GM21367 (cell line): ENCODE data around the gene NEUROD6.

Source experiments
- ATAC-seq: cut with Tn5 transposase; IDR thresholded peaks from one replicate; pipeline ENCODE4 v1.9.1; 2021; ENCODE audit not compliant: unreplicated experiment

Gene NEUROD6

DNA sequence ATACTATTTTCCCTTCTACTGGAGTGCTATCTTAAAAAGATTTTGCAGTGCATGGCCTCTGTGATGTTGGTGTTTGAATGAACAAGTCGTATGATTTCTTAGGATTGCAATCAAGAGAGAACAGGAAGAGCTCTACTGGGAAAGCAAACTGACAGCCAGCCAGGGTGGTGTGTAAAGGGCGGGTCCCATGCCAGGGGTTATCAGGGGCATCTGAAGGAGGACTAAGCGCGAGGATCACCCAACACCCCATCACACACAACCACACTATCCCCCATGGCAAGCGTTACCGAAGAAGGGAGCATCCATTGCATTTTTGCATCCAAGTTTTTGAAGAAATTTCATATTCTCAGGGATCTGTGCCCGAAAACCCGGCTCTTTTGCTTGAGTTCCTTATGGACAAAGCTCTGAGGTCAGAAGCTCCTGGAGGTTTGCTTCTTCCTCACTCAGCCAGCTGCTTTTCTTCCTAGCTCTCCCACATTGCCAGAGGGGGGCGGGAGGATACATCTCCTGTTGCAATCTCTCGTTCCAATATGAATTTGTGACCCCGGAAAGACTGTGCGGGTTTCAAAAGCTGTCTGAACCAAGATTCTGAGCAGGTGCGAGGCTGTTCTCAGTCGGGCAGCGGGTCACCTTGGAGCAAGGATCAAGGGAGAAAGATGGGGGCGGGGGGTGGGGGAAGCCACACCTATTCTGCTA, 5.2 kb downstream of the NEUROD6 start:
- ATAC-seq: no peak

DNA sequence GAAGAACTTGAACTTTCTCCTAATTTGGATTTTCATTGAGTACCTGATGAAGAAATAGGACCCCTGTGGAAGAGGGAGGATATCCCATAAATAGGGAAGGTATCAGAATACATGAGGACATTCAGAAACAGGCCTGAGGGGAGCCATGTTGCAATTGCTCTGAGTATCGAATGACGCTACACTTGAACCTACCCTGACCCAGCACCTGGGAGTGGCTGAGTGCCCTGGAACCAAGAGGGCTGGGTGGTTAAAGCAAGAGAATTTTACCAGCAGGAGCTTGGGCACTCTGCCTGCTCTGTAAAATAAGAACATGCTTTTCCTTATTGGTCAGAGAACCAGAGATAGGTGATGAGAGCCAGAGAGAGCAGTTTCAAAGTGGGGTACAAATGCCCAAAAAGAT, 7.2 kb downstream of the NEUROD6 start:
- ATAC-seq: no peak

DNA sequence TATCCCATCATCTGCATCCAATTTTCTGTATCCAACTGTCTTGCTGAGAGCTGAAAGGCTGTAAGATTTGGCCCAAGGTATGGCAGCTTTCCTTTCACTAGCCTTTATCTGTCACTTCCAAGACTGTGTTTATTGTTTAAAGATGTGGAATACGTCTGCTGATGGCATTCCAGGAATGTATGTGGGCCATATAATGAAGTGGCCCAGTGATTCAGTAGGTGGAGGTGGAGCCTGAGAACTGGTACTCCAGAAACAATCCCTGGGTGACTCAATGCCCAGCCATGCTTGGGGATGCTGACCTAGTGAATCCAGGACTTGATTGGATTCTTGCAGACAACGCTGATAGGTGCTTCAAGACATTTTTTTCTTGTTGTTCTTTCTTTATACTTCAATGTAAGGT, 13.5 kb downstream of the NEUROD6 start:
- no peak for ATAC-seq

- no peak for ATAC-seq
Observed at GRCh38 chr7:31326416-31326815, 14.1 kb downstream of the NEUROD6 start.

- no peak for ATAC-seq
Observed at GRCh38 chr7:31323101-31323500, 17.4 kb downstream of the NEUROD6 start.

- ATAC-seq: no peak
Observed at GRCh38 chr7:31320675-31321074, 19.9 kb downstream of the NEUROD6 start.

- no peak for ATAC-seq
Observed at GRCh38 chr7:31318313-31318712, 22.2 kb downstream of the NEUROD6 start.

DNA sequence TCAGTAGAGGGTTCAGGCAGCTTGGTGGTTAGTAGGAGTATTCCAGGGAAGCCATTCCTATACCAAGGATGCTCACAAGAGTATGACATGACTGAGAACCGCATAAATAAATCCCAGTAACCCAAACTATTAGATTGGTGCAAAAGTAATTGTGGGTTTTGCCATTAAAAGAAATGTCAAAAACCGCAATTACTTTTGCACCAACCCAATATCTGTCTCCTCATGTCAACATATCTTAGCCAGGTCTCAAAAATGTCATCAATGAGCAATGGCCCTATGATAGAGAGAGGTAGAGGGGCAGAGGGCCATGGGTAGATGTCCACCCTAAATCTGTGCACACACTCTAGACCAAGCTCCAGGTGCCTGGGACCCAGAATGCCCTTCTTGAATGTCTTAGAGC, 23.6 kb downstream of the NEUROD6 start:
- ATAC-seq: no peak

DNA sequence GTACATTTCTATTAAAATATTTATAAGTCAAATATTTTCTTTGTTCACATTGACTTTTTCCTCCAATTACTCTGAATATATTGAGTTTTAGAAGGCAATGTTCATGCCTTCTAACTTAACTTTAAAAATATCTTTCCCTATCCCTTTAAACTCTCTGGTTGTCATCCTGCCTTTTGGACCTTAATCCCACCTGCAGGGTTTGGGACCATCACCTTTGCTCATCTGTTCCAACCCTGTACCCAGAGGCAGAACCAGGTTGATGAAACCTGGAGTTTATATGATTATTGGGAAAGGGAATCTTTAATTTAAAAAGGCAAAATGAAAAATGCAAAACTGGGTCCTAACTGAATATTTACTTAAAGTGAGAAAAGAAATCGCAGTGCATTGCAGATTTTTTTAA, 24.8 kb downstream of the NEUROD6 start:
- ATAC-seq: no peak

- no peak for ATAC-seq
Observed at GRCh38 chr7:31314781-31315180, 25.7 kb downstream of the NEUROD6 start.

DNA sequence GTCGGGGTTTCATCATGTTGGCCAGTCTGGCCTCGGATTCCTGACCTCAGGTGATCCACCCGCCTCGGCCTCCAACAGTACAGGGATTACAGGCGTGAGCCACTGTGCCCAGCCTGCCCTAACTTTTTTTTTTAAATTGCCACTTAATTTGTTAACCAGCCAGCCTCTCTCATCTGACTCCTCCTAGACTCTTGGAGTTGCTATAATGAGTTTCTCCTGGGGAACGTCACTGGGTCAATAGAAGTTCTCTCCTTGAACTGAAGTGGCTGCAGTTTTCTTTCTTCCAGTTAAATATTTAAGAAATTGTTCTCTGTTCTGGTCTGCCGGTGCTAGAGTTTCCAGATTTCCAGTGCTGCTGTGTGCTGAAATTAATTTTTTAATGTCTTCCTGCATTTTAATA, 27.6 kb downstream of the NEUROD6 start:
- no peak for ATAC-seq

DNA sequence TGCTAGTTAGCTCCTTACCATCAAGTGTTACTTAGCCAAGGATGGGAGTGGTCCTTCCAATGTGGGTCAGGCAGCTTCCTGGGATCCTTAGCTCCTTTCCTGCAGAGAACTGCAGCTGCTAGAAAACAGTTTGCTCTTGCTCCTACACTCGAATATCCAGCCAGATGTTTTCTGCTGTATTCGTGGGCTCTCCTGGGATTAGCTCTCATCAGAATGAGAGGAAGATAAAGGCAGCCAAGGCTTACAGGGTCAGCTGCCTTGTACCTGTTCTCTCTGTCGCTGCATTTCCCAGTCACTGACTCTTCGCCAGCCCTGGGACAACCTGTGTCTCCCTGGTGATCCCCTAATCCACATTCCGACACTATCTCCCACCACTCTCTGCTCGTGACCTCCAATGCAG, 29.0 kb downstream of the NEUROD6 start:
- no peak for ATAC-seq

GRCh38 chr7:31310321-31310935, 30.1 kb downstream of the NEUROD6 start:
- ATAC-seq: no peak

GRCh38 chr7:31309407-31309806, 31.1 kb downstream of the NEUROD6 start:
- no peak for ATAC-seq

DNA sequence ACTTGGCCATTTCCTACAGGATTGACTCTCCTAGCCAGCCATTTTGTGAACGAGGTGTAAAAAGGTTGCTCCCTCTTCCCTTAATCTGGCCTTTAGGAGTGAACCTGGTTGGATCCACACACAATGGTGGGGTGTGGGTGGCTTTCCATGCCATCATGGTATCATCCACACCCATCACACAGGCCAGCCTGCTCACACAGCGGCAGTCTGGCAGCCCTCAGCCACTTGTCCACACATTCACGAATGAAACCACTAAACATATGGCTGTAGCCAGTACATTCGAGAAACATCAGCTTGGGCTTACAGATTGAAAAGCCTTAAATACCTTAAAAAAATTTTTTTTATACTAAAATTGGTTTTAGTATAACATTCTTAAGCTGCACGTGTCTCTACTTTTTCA, 31.9 kb downstream of the NEUROD6 start:
- ATAC-seq: no peak

DNA sequence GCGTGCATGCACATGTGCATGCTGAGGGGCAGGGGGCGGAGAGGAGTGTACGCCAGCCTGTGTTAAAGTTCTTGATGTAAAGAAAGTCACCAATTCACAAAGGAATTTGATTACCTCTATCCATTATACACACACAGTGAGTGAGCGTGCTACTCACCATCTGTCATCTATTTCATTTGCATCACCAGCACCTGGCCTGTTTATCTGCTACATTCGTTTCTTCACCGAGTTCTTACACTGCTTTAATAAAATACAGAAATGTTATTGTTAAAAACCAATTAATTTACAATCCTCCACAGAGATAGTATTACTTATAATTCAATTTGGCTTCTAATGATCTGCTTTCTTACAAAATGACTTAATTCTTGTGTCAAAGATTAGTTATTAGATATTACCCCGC, 32.6 kb downstream of the NEUROD6 start:
- ATAC-seq: no peak

DNA sequence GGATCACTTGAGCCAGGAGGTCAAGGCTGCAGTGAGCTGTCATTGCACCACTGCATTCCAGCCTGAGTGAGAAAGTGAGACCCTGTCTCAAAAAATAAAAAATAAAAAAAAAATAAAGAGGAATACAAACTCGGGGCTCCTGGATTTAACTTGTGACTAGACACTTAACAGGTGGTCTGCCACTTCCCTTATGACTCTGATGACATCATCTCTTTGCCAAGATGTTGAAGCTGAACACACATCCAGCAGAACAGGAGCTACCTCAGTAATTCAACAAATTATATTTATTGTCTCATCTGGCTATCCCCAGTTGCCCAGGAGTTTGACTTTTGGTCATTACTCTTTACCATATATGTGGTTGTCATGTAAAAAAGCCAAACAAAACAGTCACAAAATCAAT, 35.3 kb downstream of the NEUROD6 start:
- ATAC-seq: no peak

DNA sequence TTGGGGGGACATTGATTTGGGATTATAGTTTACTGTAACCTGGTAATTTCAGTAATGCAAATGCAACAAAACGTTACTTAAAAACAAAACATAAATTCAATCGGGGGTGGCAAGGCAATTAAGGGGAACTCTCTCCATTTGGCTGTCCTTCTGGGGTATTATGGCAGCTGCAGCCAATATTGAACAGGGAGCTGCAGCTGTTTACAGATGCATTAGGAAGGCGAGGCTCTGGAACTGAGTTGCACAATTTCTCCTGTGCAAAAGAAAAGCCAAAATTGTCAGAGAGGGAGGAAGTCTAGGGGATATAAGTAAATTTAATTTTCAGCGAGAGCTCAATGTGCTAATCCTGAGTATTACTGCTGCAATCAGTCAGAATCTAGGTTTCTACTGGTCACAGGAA, 36.1 kb downstream of the NEUROD6 start:
- no peak for ATAC-seq

DNA sequence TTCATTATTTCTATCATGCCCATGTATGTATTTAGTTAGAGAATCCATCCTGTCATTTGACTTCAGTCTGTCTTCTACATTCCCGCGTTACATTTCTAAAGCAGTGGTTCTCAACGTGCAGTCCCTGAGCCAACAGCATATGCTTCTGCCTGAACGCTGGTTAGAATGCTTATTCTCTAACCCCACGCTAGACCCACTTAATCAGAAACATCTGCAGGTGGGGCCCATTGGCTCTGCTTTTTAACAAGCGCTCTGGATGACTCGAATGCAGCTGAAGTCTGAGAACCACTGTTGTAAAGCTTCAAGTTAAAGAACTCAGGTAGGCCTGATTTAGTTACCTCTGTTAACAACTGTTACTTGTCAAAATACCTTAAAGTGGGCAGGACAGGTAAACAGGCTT, 38.2 kb downstream of the NEUROD6 start:
- no peak for ATAC-seq

GRCh38 chr7:31299336-31299735, 41.2 kb downstream of the NEUROD6 start:
- no peak for ATAC-seq

DNA sequence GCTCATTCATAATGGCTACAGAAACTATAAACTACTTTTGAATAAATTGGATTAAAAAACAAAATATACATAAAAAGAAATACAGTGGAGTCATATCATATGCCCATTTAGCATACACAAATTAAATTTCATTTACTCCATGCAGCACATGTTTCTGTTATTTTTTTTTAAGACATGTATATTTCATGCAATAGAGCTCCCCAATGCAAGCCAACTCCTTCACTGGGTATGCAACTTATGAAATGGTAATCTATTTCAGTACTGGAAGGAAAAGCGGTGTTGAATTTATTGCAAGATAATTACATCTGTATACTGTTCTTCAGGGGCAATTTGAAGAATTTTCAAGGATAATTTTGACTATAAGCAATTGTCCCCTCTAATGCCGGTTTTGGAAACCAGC, 49.9 kb downstream of the NEUROD6 start:
- no peak for ATAC-seq
